OCI-LY7 (cell line): ENCODE data around the gene TK2.
"Not testable (repeated sequence)": the region's sequence is repeated elsewhere in the genome, so short reads cannot be mapped to it uniquely, and the experiment has no call there.

Source experiments
- CTCF ChIP-seq: fragments of 200-600 bp; sonication (generic); conservative IDR thresholded peaks from 2 replicates; pipeline ENCODE4 v1.5.1; 2014; ENCODE audit warnings: mild to moderate bottlenecking, antibody characterized with exemption, low read length, moderate library complexity, mixed read lengths
- EZH2phosphoT487 ChIP-seq: fragments of 200-600 bp; sonication (generic); IDR thresholded peaks from 2 replicates; pipeline ENCODE4 v1.6.1; 2018; ENCODE audit warnings: low read depth, borderline replicate concordance, mild to moderate bottlenecking, mixed run types, antibody characterized with exemption, low read length, moderate library complexity, mixed read lengths

- TF ChIP-seq CTCF, EZH2phosphoT487: not testable (repeated sequence)
Observed at GRCh38 chr16:66466636-66467035, 83.3 kb downstream of the TK2 start.
